ENCODE results near the gene PRPH.
"Not testable (repeated sequence)": the region's sequence is repeated elsewhere in the genome, so short reads cannot be mapped to it uniquely, and the experiment has no call there.

The PRPH gene

DNA sequence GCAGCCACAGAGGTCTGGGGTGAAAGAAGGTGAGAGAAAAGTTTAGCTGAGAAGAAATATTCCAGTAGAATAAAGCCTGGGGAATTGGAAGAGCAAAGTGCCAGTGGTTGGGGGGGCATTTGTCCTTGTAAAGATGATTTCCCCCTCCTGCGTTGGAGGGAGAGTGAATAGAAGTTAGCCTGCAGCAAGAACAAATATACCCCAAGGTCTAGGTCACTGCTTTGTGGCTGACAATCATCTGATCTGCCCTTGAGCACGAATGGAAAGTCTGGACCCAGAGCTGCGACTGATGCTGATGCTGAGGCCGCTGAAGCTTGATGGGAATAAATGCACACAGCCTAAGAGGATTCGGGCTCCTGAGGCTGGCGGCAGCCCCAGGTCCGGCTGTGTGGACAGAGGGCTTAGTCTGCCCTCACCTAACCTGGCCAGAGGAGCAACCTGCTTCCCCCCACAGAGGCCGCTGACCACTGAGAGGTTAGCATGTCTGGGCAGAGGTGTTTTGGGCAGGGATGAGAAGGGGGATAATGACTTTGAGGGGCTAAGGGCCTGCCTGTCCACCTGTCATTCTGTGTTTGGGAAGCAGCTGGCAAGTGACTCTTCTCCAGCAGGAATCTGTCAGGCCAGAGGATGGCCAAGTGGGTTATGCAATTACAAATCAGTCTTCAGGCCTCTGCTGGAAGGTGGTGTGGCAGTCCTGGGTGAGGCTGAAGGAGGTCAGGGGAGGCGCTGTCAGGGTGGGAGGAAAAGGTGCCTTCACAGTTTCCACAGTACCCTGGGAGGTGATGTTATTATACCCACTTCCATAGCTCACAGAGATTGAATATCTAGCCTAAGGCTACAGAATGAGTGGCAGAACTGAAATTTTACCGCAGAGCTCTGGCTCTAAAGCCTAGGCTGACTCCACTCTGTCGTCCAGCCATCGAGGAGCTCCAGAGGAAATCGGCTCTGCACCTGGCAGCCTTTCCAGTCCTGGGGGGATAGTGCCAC, 18.4 kb upstream of the PRPH start:
- no peak for DNase-seq (ENCODE audit: low read depth)

DNA sequence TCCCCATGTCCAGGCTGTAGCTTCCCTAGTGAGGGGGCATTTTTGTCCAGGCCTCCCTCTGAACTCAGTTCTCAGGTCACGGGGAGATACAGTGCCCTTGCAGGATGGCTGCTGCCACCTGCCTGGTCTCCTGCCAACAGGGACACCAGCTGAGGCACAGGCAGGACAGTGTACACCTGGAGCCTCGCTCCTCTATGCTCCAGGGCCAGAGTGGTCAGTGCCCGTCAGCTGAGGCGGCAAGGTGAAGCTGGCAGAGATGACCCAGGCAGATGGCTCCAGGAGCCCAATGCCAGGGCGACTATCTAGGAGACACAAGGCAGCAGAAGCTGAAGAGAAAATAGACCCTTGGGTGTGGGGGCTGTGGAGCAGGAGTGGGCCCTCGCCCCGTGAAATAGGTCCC, 17.5 kb upstream of the PRPH start:
- DNase-seq (ENCODE audit: low read depth): no peak

DNA sequence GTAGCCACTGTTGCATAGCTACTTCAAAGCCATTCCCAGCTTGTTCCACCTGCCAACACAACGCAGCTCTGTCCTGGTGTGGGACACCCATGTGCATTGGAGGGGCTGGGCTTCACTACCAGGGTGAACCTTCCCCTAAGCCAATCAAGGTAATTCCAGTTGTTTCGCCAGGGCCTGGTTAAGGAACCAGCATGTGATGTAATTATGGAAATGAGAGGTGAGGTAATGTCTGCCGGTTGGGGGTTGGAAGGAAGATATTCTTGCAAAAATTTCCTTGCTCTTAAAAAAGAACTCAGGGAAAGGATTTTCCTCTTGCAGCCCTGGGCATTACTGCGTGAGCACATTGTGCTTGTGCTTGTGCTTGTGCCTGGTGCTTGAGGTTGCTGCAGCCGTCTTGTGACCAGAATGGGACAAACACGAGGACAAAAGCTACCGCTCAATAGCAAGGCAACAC, 15.2 kb upstream of the PRPH start:
- DNase-seq (ENCODE audit: low read depth): no peak

GRCh38 chr12:49280545-49280944, 14.4 kb upstream of the PRPH start:
- DNase-seq (ENCODE audit: low read depth): not testable (repeated sequence)

- DNase-seq (ENCODE audit: low read depth): no peak
Observed at GRCh38 chr12:49282302-49282701, 12.6 kb upstream of the PRPH start.

GRCh38 chr12:49282740-49283375, 12.1 kb upstream of the PRPH start:
- not testable (repeated sequence) for DNase-seq (ENCODE audit: low read depth)

DNA sequence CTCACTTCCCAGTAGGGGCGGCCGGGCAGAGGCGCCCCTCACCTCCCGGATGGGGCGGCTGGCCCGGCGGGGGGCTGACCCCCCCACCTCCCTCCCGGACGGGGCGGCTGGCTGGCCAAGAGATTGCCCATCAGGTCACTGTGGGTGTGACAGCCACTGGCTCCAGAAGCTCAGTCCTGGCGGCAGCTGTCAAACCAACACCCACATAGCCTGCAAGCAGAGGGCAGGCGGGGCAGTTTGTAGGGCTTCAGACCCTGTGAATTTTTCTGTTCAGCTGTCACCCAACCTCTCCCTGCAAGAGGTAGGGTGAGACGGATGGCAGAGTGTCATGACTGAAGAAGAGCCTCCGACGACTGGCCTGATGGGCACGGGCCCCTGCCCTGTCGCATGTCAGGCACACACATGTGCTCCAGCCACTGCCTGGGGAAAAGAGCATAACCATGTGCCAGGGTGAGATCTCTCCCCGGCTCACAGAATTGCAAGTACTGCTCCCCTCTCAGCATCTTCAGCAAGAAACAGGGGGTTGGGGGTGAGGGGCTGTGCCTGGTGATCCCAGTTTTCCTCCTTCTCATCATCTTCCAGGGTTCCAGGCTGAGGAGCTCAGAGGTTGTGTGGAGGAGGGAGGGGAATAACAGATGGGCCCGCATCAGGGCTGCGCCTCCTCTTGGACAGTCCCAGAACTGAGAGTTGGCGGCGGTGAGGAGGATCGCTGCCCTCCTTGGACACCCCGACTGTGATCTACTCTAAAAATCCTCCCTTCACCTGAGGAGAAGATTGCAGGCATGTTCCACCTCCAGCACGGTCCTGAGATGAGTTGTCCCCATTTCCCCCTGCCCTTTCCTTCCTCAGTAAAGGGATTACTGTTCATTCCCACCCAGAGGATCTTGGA, 11.2 kb upstream of the PRPH start:
- no peak for DNase-seq (ENCODE audit: low read depth)

DNA sequence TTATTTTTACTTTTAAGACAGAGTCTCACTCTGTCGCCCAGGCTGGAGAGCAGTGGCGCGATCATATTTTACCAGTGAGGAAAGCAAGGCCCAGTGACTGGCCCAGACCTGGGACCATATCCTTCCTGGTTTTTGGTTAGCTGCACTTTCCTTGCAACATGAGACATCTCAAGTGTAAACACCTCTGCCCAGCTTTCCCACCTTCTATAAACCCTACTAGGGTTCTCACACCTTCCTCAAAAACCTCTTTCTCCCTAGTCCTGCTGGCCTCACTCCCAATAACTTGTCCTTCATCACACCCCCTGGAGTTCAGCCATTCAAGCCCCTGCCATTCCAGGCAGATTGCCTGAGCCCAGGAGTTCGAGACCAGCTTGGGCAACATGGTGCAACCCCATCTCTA, 10.3 kb upstream of the PRPH start:
- no peak for DNase-seq (ENCODE audit: low read depth)

DNA sequence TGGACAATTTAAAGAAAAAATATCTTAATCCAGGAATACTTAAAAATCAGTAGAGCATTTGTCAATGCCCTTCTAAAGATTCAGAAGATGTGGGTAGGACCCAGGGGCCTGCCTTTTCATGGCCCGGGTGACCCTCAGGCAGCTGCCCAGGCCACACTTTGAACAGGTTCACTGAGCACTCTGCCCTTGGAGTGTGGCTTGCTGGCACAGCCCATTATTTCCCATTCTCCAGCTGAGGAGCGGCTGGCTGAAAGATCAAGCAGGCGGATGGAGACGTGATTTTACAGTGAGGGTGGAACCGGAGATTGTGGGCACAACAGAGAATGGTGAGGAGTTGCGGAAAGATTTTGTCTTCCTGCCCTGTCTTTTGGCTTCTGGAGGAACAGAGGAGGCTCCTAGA, 7.1 kb upstream of the PRPH start:
- no peak for DNase-seq (ENCODE audit: low read depth)

DNA sequence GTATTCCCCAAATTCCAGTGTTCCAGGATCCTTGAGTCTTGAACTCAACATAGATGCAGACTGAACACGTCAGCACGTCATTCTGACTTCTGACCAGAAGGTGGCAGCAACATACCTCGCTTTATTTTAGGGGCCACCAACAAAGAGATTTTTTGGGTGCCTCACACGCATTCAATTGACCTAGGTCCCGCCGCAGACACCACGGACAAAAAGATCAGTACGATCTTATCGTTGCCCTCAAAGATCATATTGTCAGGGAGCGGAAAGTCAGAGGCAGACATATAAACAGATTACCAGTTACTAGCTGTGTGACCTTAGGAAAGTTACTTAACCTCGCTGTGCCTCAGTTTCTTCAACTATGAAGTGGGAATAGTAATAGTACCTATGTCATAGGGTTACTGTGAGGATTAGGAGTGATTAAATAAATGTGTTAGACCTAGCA, 6.5 kb upstream of the PRPH start:
- DNase-seq (ENCODE audit: low read depth): no peak

DNA sequence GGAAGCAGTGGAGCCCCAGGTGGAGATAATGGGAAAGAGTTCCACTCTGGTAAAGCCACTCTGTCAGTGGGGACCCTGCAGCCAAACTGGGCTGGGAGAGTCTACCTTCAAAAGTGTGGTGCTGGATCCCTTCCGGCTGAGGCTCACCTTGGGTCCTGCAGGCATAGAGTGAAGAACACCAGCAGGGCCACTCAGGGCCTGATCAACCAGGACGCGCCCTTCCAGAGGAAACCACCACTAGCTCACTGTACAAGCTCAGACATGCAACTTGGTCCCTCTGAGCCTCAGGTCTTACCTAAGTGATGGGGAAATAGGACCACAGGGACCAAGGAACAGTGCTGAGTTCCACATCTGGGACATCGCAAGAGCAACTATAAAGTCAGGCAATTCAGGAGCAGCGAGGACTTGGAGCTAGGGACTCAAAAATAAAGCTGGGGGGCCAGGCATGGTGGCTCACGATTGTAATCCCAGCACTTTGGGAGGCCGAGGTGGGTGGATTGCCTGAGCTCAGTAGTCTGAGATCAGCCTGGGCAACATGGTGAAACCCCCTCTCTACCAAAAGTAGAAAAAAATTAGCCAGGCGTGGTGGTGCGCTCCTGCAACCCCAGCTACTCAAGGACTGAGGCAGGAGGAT, 5.9 kb upstream of the PRPH start:
- no peak for DNase-seq (ENCODE audit: low read depth)

DNA sequence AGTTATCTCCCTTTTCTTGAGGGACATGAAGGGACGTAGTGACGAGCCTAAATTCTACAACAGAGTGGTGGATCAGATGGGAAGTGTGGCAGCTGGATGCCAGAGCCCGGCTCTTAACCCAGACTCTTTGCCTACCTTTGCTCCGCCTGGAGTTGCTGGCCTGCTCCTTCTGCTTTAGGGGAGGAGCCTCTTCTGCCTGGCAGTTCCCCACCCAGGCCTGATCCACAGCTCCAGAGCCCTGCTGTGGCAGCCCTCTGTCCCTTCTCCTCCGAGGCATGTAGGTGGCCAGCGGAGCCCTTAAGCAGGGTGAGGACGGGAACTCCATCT, 2.3 kb upstream of the PRPH start:
- DNase-seq (ENCODE audit: low read depth): no peak

- DNase-seq (ENCODE audit: low read depth): no peak
Observed at GRCh38 chr12:49293056-49293956, 1.6 kb upstream of the PRPH start.

- DNase-seq (ENCODE audit: low read depth): no peak
Observed at GRCh38 chr12:49294086-49294803, 702 bp upstream of the PRPH start.

GRCh38 chr12:49294804-49295081, 204 bp upstream of the PRPH start:
- DNase-seq (ENCODE audit: low read depth): no peak

GRCh38 chr12:49296034-49296835, 1.3 kb downstream of the PRPH start:
- no peak for DNase-seq (ENCODE audit: low read depth)

DNA sequence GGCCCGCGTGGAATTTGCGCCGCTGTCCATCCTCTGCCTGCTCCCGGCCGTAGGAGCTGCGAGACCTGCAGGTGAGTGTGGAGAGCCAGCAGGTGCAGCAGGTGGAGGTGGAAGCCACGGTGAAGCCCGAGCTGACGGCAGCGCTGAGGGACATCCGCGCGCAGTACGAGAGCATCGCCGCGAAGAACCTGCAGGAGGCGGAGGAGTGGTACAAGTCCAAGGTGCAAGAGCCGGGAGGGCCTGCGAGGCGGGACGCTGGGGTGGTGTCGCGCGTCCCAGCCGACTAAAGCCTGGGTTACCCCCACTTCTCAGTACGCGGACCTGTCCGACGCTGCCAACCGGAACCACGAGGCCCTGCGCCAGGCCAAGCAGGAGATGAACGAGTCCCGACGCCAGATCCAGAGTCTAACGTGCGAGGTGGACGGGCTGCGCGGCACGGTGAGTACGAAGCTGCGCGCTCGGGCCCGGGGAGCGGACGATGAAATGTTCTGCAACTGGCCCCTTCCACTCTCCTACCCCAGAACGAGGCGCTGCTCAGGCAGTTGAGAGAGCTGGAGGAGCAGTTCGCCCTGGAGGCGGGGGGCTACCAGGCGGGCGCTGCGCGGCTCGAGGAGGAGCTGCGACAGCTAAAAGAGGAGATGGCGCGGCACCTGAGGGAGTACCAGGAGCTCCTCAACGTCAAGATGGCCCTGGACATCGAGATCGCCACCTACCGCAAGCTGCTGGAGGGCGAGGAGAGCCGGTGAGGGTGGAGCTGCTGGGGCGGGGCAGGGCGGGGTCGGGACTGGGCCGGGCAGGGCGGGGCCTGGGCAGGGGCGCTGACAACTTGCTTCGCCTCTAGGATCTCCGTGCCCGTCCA, 2.1 kb downstream of the PRPH start:
- DNase-seq (ENCODE audit: low read depth): no peak

- DNase-seq (ENCODE audit: low read depth): no peak
Observed at GRCh38 chr12:49297695-49298060, 2.7 kb downstream of the PRPH start.

GRCh38 chr12:49298160-49298559, 3.2 kb downstream of the PRPH start:
- no peak for DNase-seq (ENCODE audit: low read depth)
